ENCODE data around the gene DEDD. TPM values are rescaled to one million over a fixed set of nuclear protein-coding genes. Genes with fewer than 3 reads are reported as not detected.
A peak's percentile ranks its signal among the peaks of the same experiment; 100 is the strongest.
"Not testable (repeated sequence)": the region's sequence is repeated elsewhere in the genome, so short reads cannot be mapped to it uniquely, and the experiment has no call there.

Gene DEDD
- total RNA-seq, 2 donors from 2014 or later = 21.8 to 28.9 TPM

DNA sequence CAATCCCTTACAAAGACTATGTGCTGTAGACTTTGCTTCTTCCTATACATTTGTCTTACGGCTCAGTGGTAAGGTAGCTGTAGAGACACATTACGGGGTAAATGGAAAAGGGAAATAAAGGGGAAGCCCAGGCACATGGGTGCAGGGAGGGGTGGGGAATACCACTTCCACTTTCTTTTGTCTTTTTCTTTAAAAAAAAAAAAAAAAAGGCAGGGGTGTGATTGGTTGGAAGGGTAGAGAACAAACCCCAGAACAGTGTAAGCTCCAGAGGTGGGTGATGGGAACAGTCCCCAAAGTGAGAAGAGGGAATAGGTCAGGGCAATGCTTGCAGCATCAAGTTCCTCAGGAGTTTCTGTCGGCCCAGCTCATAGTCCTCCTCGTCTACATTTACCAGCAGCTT lies 10.6 kb downstream of the DEDD start:
- H3K4me1 ChIP-seq = peaks cover 0 to 23% of the 10 kb centered on the region in 2 donors
- no peak for TF ChIP-seq CTCF (IDR thresholded peaks at IDR 0.05)
- no peaks in the 10 kb centered on the region for H3K9me3 ChIP-seq
- peaks cover 68% of the 10 kb centered on the region for H3K36me3 ChIP-seq
- DNase-seq (ENCODE audit: low spot score) = no peak
- H3K27me3 ChIP-seq = no peaks in the 10 kb centered on the region
- no peak overlapping the region for H3K4me3 ChIP-seq
- no peak overlapping the region for H3K27ac ChIP-seq

DNA sequence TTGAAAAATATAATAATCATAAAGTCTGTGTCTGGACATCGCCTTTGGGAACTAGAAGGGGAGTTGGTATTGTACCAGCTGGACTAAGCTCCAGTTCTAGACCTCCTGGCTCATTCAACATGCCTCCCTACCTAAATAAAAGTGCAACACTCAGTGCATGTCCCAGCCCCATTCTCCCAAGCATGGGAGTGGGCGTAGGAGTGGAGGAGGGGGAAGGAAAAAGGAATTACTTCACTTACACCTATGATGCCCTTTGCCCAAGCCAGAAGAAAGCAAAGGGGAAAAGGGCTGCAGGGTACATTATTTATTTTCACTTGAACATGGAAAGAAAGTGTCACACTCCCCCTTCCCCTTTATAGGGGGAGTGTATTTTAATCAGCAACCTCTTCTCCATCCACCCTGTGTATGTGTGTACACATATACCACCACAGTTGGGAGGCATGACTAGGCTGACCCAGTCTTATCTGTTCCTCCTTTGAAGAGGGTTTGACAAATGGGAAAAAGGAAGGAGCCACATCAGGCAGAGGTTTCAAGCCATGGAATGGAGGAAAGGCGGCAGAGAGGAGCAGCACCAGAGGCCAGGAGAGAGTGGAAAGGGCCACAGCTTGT lies 11.3 kb downstream of the DEDD start:
- no peak overlapping the region for H3K27ac ChIP-seq
- H3K27me3 ChIP-seq = no peaks in the 10 kb centered on the region
- no peak for TF ChIP-seq CTCF (IDR thresholded peaks at IDR 0.05)
- H3K9me3 ChIP-seq = no peaks in the 10 kb centered on the region
- DNase-seq (ENCODE audit: low spot score) = no peak
- H3K36me3 ChIP-seq = peaks cover 63% of the 10 kb centered on the region
- peaks cover 0 to 29% of the 10 kb centered on the region in 2 donors for H3K4me1 ChIP-seq
- H3K4me3 ChIP-seq = no peak overlapping the region

- TF ChIP-seq CTCF (IDR thresholded peaks at IDR 0.05) = no peak
- peak overlapping the region in 1 of 2 donors; percentile 98 for H3K4me3 ChIP-seq
- H3K27ac ChIP-seq = peak overlapping the region; percentile 90 to 94
- peaks cover 44% of the 10 kb centered on the region for H3K36me3 ChIP-seq
- peaks cover 0 to 41% of the 10 kb centered on the region in 2 donors for H3K4me1 ChIP-seq
- H3K9me3 ChIP-seq = no peaks in the 10 kb centered on the region
- peak; percentile 78 for DNase-seq (ENCODE audit: low spot score)
- no peaks in the 10 kb centered on the region for H3K27me3 ChIP-seq
Observed at GRCh38 chr1:161119092-161119903, 13.2 kb downstream of the DEDD start.

- H3K27ac ChIP-seq = peak within 1 kb of the TSS; percentile 90 to 94
- TF ChIP-seq CTCF (IDR thresholded peaks at IDR 0.05) = no peak
- H3K4me3 ChIP-seq = peak within 1 kb of the TSS; percentile 96 to 98
- peak; percentile 89 for DNase-seq (ENCODE audit: low spot score)
- no peaks in the 10 kb centered on the region for H3K9me3 ChIP-seq
- H3K27me3 ChIP-seq = no peaks in the 10 kb centered on the region
- peaks cover 31% of the 10 kb centered on the region for H3K36me3 ChIP-seq
- peaks cover 0 to 46% of the 10 kb centered on the region in 2 donors for H3K4me1 ChIP-seq
Observed at GRCh38 chr1:161117759-161118581, 14.5 kb downstream of the DEDD start, which contains the start of the genes NIT1 and PFDN2. Gene NIT1, plus strand, starts transcription at chr1:161118105. Its CDS starts 72 bp downstream, at chr1:161118177. Gene PFDN2, minus strand, starts transcription at chr1:161118037. Its CDS starts 11 bp downstream, at chr1:161118026.

DNA sequence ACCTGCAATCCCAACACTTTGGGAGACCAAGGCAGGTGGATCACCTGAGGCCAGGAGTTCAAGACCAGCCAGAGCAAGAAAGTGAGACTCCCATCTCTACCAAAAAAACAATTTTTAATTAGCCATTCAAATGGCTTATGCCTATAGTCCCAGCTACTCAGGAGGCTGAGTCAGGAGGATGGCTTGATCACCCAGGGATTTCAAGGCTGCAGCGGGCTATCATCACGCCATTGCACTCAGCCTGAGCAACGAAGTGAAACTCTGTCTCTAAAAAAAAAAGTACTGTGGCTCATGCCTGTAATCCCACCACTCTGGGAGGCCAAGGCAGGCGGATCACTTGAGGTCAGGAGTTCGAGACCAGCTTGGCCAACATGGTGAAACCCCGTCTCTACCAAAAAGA lies 16.5 kb downstream of the DEDD start:
- not testable (repeated sequence) for H3K27ac ChIP-seq; DNase-seq (ENCODE audit: low spot score); H3K9me3 ChIP-seq; H3K4me3 ChIP-seq; H3K27me3 ChIP-seq
- peaks cover 0 to 49% of the 10 kb centered on the region in 2 donors for H3K4me1 ChIP-seq
- peaks cover 11% of the 10 kb centered on the region for H3K36me3 ChIP-seq
